ENCODE data around the gene C3orf22. TPM values are rescaled to one million over a fixed set of nuclear protein-coding genes. Genes with fewer than 3 reads are reported as not detected.

The C3orf22 gene
- total and polyA plus RNA-seq, 9 of the 15 experiments (the other 6 are each of a cell fraction or from before 2014, with no cell fraction given) = not detected

- TF ChIP-seq ZNF512 (tag; IDR thresholded peaks at IDR 0.05) (no peak), DMBX1 (CRISPR knock-in tag; IDR thresholded peaks at IDR 0.05; ENCODE audit: borderline replicate concordance) (no peak), ZNF311 (CRISPR knock-in tag; IDR thresholded peaks at IDR 0.05) (no peak), KDM5B (IDR thresholded peaks at IDR 0.05; ENCODE audit: insufficient replicate concordance, low read depth, low read length) (no peak), TAF1 (IDR thresholded peaks at IDR 0.05; ENCODE audit: control insufficient read depth, extremely low read depth, insufficient read depth, low read length, severe bottlenecking) (no peak)
Observed at GRCh38 chr3:126525091-126525852, 33.5 kb downstream of the C3orf22 start (continued).

GRCh38 chr3:126524429-126524988 lies 34.2 kb downstream of the C3orf22 start:
- H3K27ac ChIP-seq (ENCODE audit: extremely low read depth, low read depth, low read length) = no peak overlapping the region

More at GRCh38 chr3:126524429-126524988, 34.2 kb downstream of the C3orf22 start:
- peak overlapping the region; percentile 11; the same call in 1 of the 2 replicates for H3K4me3 ChIP-seq
- H3K36me3 ChIP-seq (ENCODE audit: control insufficient read depth, insufficient read depth, low read length) = no peaks in the 10 kb centered on the region
- H3K9ac ChIP-seq (ENCODE audit: insufficient read depth in 1 of 2, low read depth in 2 of 2, low read length in 2 of 2) = no peak overlapping the region
- peaks cover 3% of the 10 kb centered on the region; the same call in 1 of the 2 replicates for H4K20me1 ChIP-seq (replicated peaks; ENCODE audit: control insufficient read depth, insufficient read depth, low read length)
- WGBS (ENCODE audit: insufficient coverage, low coverage, missing lambda C conversion rate) = 16% methylated on average over 13 of the region's 31 CpGs
- peak overlapping the region; percentile 55; the same call in 1 of the 2 replicates for H2AFZ ChIP-seq (ENCODE audit: low read depth, low read length)
- H3K4me2 ChIP-seq (ENCODE audit: insufficient read depth, low read length) = peak overlapping the region; percentile 5; the same call in 1 of the 2 replicates
- TF ChIP-seq NRF1 (conservative IDR thresholded peaks at IDR 0.05 in 1 of 2, IDR thresholded peaks at IDR 0.05 in 1 of 2) = peak; percentile 80 to 83
- TF ChIP-seq PREB (CRISPR knock-in tag; IDR thresholded peaks at IDR 0.05) = no peak
- peak; percentile 57 for TF ChIP-seq EGR1 (conservative IDR thresholded peaks at IDR 0.05)
- no peak for FAIRE-seq
- no peaks in the 10 kb centered on the region for H3K9me3 ChIP-seq (replicated peaks; ENCODE audit: control insufficient read depth, insufficient read depth, low read depth, low read length)
- POLR2A ChIA-PET = no interaction called here
- in situ Hi-C loops (cut with MboI) (no loop called here), intact Hi-C loops (cut with micrococcal nuclease) (loop anchor here (10.0 kb wide), 2 partner anchors 140 to 220 kb away; no protein-coding TSS in a partner anchor)
- CTCF ChIA-PET (ENCODE audit: low intra/inter-chr PET ratio) = interaction anchor here (0.6 to 0.7 kb wide), 2 partner anchors 16 to 459 kb away, joined by 3 read pairs; no protein-coding TSS in a partner anchor
- BruUV-seq (replicated peaks) = no TSS peak
- DNase-seq (ENCODE audit: extremely low read depth in 1 of 4, low spot score in 3 of 4) = peak in 3 of 4 experiments; percentile 30 to 32 (median 31)
- peaks cover 0 to 10% of the 10 kb centered on the region in 2 experiments; a peak in 2 of 5 replicates for H3K27me3 ChIP-seq (ENCODE audit: control insufficient read depth in 2 of 2, insufficient read depth in 2 of 2, low read length in 2 of 2)
- peak; percentile 29 for ATAC-seq
- H3K4me1 ChIP-seq (replicated peaks in 1 of 2; ENCODE audit: control insufficient read depth in 2 of 2, insufficient read depth in 2 of 2, low read length in 2 of 2) = peaks cover 0 to 12% of the 10 kb centered on the region in 2 experiments; a peak in 2 of 5 replicates
- H3K9me1 ChIP-seq (ENCODE audit: control insufficient read depth, insufficient read depth, low read length) = no peaks in the 10 kb centered on the region
- no peaks in the 10 kb centered on the region for H3K79me2 ChIP-seq (ENCODE audit: control insufficient read depth, insufficient read depth, low read length)

All from K562 (cell line).